HG02870 (cell line): ENCODE measurements around the gene RAD51AP2.
"Not testable (repeated sequence)": the region's sequence is repeated elsewhere in the genome, so short reads cannot be mapped to it uniquely, and the experiment has no call there.

Experiments used
- ATAC-seq: cut with Tn5 transposase; IDR thresholded peaks from one replicate; pipeline ENCODE4 v1.9.1; 2021; ENCODE audit warnings: mild to moderate bottlenecking, moderate library complexity; ENCODE audit not compliant: unreplicated experiment

RAD51AP2 gene

GRCh38 chr2:17538022-17538843 lies 20.0 kb upstream of the RAD51AP2 start:
- peak; percentile 46 for ATAC-seq

GRCh38 chr2:17536416-17536815 lies 18.2 kb upstream of the RAD51AP2 start:
- ATAC-seq, result no peak

GRCh38 chr2:17533546-17533945 lies 15.3 kb upstream of the RAD51AP2 start:
- ATAC-seq, result no peak

- ATAC-seq, result no peak
These were observed 11.5 kb upstream of the RAD51AP2 start for GRCh38 chr2:17529771-17530170.

- ATAC-seq, result no peak
These were observed 4.1 kb upstream of the RAD51AP2 start for GRCh38 chr2:17522303-17522702.

GRCh38 chr2:17521621-17522020 lies 3.4 kb upstream of the RAD51AP2 start:
- no peak for ATAC-seq

- no peak for ATAC-seq
These were observed 2.5 kb upstream of the RAD51AP2 start for GRCh38 chr2:17520761-17521160.

- ATAC-seq, result no peak
These were observed 1.2 kb upstream of the RAD51AP2 start for GRCh38 chr2:17519486-17519885.

- ATAC-seq, result peak; percentile 33
These were observed 594 bp downstream of the RAD51AP2 start for GRCh38 chr2:17517481-17518211.

GRCh38 chr2:17515652-17516051 lies 2.6 kb downstream of the RAD51AP2 start:
- ATAC-seq, result peak; percentile 27

- ATAC-seq, result no peak
These were observed 11.3 kb downstream of the RAD51AP2 start for GRCh38 chr2:17506736-17507616.

- ATAC-seq, result no peak
These were observed 20.5 kb downstream of the RAD51AP2 start for GRCh38 chr2:17497718-17498117.

- no peak for ATAC-seq
These were observed 22.6 kb downstream of the RAD51AP2 start for GRCh38 chr2:17495590-17495989.

- not testable (repeated sequence) for ATAC-seq
These were observed 28.1 kb downstream of the RAD51AP2 start for GRCh38 chr2:17490165-17490564.

GRCh38 chr2:17488610-17489009 lies 29.6 kb downstream of the RAD51AP2 start:
- not testable (repeated sequence) for ATAC-seq

- no peak for ATAC-seq
These were observed 34.7 kb downstream of the RAD51AP2 start for GRCh38 chr2:17483496-17483895.

- ATAC-seq, result no peak
These were observed 35.6 kb downstream of the RAD51AP2 start for GRCh38 chr2:17482651-17483050.

- ATAC-seq, result no peak
These were observed 38.4 kb downstream of the RAD51AP2 start for GRCh38 chr2:17479875-17480274.

- no peak for ATAC-seq
These were observed 41.4 kb downstream of the RAD51AP2 start for GRCh38 chr2:17476830-17477229.

- ATAC-seq, result no peak
These were observed 42.2 kb downstream of the RAD51AP2 start for GRCh38 chr2:17476064-17476463.

GRCh38 chr2:17475286-17475685 lies 43.0 kb downstream of the RAD51AP2 start:
- no peak for ATAC-seq
